HS-27A (cell line): ENCODE results near the gene DNAJC5G.
"Not testable (repeated sequence)": the region's sequence is repeated elsewhere in the genome, so short reads cannot be mapped to it uniquely, and the experiment has no call there.

Experiments
- DNase-seq: peaks from one replicate; pipeline ENCODE4 v3.0.0-alpha.2; 2012; ENCODE audit warnings: low read depth, missing footprints

DNAJC5G gene

GRCh38 chr2:27309651-27310050 is 34.4 kb downstream of the DNAJC5G start:
- no peak for DNase-seq

GRCh38 chr2:27312152-27312551 is 36.9 kb downstream of the DNAJC5G start:
- DNase-seq = no peak

GRCh38 chr2:27313882-27314645 is 38.8 kb downstream of the DNAJC5G start:
- DNase-seq = no peak

GRCh38 chr2:27314709-27315108 is 39.5 kb downstream of the DNAJC5G start:
- no peak for DNase-seq

- no peak for DNase-seq
Measured at GRCh38 chr2:27315122-27315521, 39.9 kb downstream of the DNAJC5G start.

GRCh38 chr2:27316655-27317412 is 41.6 kb downstream of the DNAJC5G start:
- no peak for DNase-seq

GRCh38 chr2:27319839-27320238 is 44.6 kb downstream of the DNAJC5G start:
- DNase-seq = not testable (repeated sequence)

- DNase-seq = peak; percentile 86
Measured at GRCh38 chr2:27320958-27321543, 45.8 kb downstream of the DNAJC5G start.

- no peak for DNase-seq
Measured at GRCh38 chr2:27322301-27322765, 47.1 kb downstream of the DNAJC5G start.

- DNase-seq = peak; percentile 67
Measured at GRCh38 chr2:27322766-27323595, 47.7 kb downstream of the DNAJC5G start, which contains the start of gene MPV17. TSS of gene MPV17 (minus strand) at chr2:27323097. CDS start at chr2:27322517, 580 bp downstream.

GRCh38 chr2:27323596-27324285 is 48.5 kb downstream of the DNAJC5G start:
- no peak for DNase-seq

GRCh38 chr2:27324720-27325119 is 49.5 kb downstream of the DNAJC5G start:
- no peak for DNase-seq
